HL-60 (cell line): Measurements from ENCODE around the gene CELF2.

Source experiments
- GABPA ChIP-seq: IDR thresholded peaks from 2 replicates; pipeline ENCODE4 v1.6.1; 2012; ENCODE audit warnings: low read depth
- TF ChIP-seq, protein P1 (sequence below): IDR thresholded peaks from one replicate; pipeline ENCODE4 v1.5.1; 2011; ENCODE audit warnings: low read length, control low read depth, inconsistent platforms; ENCODE audit not compliant: insufficient read depth

- TF ChIP-seq, protein P1, sequence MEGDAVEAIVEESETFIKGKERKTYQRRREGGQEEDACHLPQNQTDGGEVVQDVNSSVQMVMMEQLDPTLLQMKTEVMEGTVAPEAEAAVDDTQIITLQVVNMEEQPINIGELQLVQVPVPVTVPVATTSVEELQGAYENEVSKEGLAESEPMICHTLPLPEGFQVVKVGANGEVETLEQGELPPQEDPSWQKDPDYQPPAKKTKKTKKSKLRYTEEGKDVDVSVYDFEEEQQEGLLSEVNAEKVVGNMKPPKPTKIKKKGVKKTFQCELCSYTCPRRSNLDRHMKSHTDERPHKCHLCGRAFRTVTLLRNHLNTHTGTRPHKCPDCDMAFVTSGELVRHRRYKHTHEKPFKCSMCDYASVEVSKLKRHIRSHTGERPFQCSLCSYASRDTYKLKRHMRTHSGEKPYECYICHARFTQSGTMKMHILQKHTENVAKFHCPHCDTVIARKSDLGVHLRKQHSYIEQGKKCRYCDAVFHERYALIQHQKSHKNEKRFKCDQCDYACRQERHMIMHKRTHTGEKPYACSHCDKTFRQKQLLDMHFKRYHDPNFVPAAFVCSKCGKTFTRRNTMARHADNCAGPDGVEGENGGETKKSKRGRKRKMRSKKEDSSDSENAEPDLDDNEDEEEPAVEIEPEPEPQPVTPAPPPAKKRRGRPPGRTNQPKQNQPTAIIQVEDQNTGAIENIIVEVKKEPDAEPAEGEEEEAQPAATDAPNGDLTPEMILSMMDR: no peak
- TF ChIP-seq GABPA: no peak
Measured at GRCh38 chr10:11003679-11004078, 14.0 kb upstream of the CELF2 start.
